Chondrocyte (in vitro differentiated cells): Measurements from ENCODE around the gene UNC13D. TPM values are rescaled to one million over a fixed set of nuclear protein-coding genes. Genes with fewer than 3 reads are reported as not detected.

Experiments used
- DNase-seq: peaks from one replicate; pipeline ENCODE4 v3.0.0; 2021; ENCODE audit warnings: mixed read lengths, low spot score
- H3K27ac Mint-ChIP-seq: one replicate; pipeline ENCODE4 v1.8.0; 2021; ENCODE audit warnings: mild to moderate bottlenecking, moderate library complexity, mixed read lengths; ENCODE audit not compliant: unreplicated experiment
- H3K27me3 Mint-ChIP-seq: 2 replicates; pipeline ENCODE4 v1.8.0; 2021; ENCODE audit warnings: low read depth, mixed read lengths
- H3K36me3 Mint-ChIP-seq: 2 replicates; pipeline ENCODE4 v1.8.0; 2021; ENCODE audit warnings: low read depth, mixed read lengths
- H3K4me1 Mint-ChIP-seq: 2 replicates; pipeline ENCODE4 v1.8.0; 2021; ENCODE audit warnings: low read depth, mild to moderate bottlenecking, mixed read lengths
- H3K4me3 Mint-ChIP-seq: one replicate; pipeline ENCODE4 v1.8.0; 2021; ENCODE audit warnings: mild to moderate bottlenecking, moderate library complexity, mixed read lengths; ENCODE audit not compliant: unreplicated experiment
- H3K9me3 Mint-ChIP-seq: 2 replicates; pipeline ENCODE4 v1.8.0; 2021; ENCODE audit warnings: low read depth, mixed read lengths
- CTCF ChIP-seq: fragments of 200-600 bp; sonication (generic); IDR thresholded peaks from 2 replicates; pipeline ENCODE4 v1.5.0; 2021; ENCODE audit warnings: antibody characterized with exemption, mild to moderate bottlenecking, moderate library complexity
- total RNA-seq: library from RNA; stranded (reverse); gene quantifications from 3 replicates; pipeline ENCODE4 v1.2.1, GENCODE V29; 2021

UNC13D gene
- total RNA-seq, 1 donor from 2014 or later: 1.5 TPM

GRCh38 chr17:75806822-75807500 is 37.2 kb downstream of the UNC13D start:
- no peak overlapping the region for H3K4me3 Mint-ChIP-seq
- peak; percentile 59 for DNase-seq
- no peaks in the 10 kb centered on the region for H3K36me3 Mint-ChIP-seq
- H3K9me3 Mint-ChIP-seq: no peaks in the 10 kb centered on the region
- H3K4me1 Mint-ChIP-seq: peaks cover 20% of the 10 kb centered on the region
- H3K27ac Mint-ChIP-seq: no peak overlapping the region
- no peaks in the 10 kb centered on the region for H3K27me3 Mint-ChIP-seq
- no peak for TF ChIP-seq CTCF

- Mint-ChIP-seq H3K4me3 (no peak overlapping the region), H3K27me3 (no peaks in the 10 kb centered on the region), H3K4me1 (peaks cover 11% of the 10 kb centered on the region), H3K36me3 (peaks cover 7% of the 10 kb centered on the region), H3K27ac (no peak overlapping the region), H3K9me3 (no peaks in the 10 kb centered on the region)
- no peak for DNase-seq
- TF ChIP-seq CTCF: no peak
These were observed 40.3 kb downstream of the UNC13D start for GRCh38 chr17:75803883-75804282.

GRCh38 chr17:75799402-75799801 is 44.8 kb downstream of the UNC13D start:
- peaks cover 7% of the 10 kb centered on the region for H3K36me3 Mint-ChIP-seq
- H3K4me1 Mint-ChIP-seq: no peaks in the 10 kb centered on the region
- H3K4me3 Mint-ChIP-seq: no peak overlapping the region
- no peak for TF ChIP-seq CTCF
- no peaks in the 10 kb centered on the region for H3K9me3 Mint-ChIP-seq
- no peaks in the 10 kb centered on the region for H3K27me3 Mint-ChIP-seq
- peak; percentile 35 for DNase-seq
- H3K27ac Mint-ChIP-seq: no peak overlapping the region

- Mint-ChIP-seq H3K4me1 (peaks cover 6% of the 10 kb centered on the region), H3K4me3 (no peak overlapping the region), H3K27ac (peak overlapping the region; percentile 49), H3K27me3 (no peaks in the 10 kb centered on the region), H3K36me3 (peaks cover 7% of the 10 kb centered on the region), H3K9me3 (no peaks in the 10 kb centered on the region)
- peak; percentile 9 for DNase-seq
- TF ChIP-seq CTCF: no peak
These were observed 48.2 kb downstream of the UNC13D start for GRCh38 chr17:75795820-75796607.

GRCh38 chr17:75793460-75793859 is 50.7 kb downstream of the UNC13D start:
- no peak for TF ChIP-seq CTCF
- H3K4me1 Mint-ChIP-seq: peaks cover 8% of the 10 kb centered on the region
- no peaks in the 10 kb centered on the region for H3K27me3 Mint-ChIP-seq
- no peak for DNase-seq
- H3K36me3 Mint-ChIP-seq: no peaks in the 10 kb centered on the region
- H3K4me3 Mint-ChIP-seq: no peak overlapping the region
- no peak overlapping the region for H3K27ac Mint-ChIP-seq
- no peaks in the 10 kb centered on the region for H3K9me3 Mint-ChIP-seq
